Colonic mucosa (tissue), 4 donors: ENCODE data around the gene MEIS3. TPM values are rescaled to one million over a fixed set of nuclear protein-coding genes. Genes with fewer than 3 reads are reported as not detected.

Experiments
- DNase-seq: peaks from one replicate; pipeline ENCODE4 v3.0.0-alpha.2; 2020
- H3K27ac ChIP-seq: fragments of 200-600 bp; one replicate; pipeline ENCODE4 v1.8.0; 2021
- H3K27me3 ChIP-seq: fragments of 200-600 bp; one replicate; pipeline ENCODE4 v1.8.0; 2021
- H3K36me3 ChIP-seq: fragments of 200-600 bp; one replicate; pipeline ENCODE4 v1.8.0; 2021
- H3K4me1 ChIP-seq: fragments of 200-600 bp; one replicate; pipeline ENCODE4 v1.8.0; 2021; ENCODE audit warnings: mild to moderate bottlenecking
- H3K4me3 ChIP-seq: fragments of 200-600 bp; one replicate; pipeline ENCODE4 v1.8.0; 2021
- H3K9ac ChIP-seq, 2 donors: one replicate each; pipeline ENCODE4 v1.7.0; 2013; ENCODE audit warnings: control low read depth in 2 of 2, low read depth in 2 of 2, low read length in 2 of 2
- H3K9me3 ChIP-seq: fragments of 200-600 bp; one replicate; pipeline ENCODE4 v1.8.0; 2021
- intact Hi-C: fragments of 100-400 bp; cut with DNase I; formaldehyde crosslinking; loops from one replicate; pipeline ENCODE4 v1.14.1; 2022
- total RNA-seq, 2 donors: library from RNA; stranded (reverse); fragmentation: NEBNext Ultra II Directional in 1 of 2; extraction: Animal tissue kit (Norgen Biotek cat#: 25700) in 1 of 2; gene quantifications; one replicate each; pipeline ENCODE4 v1.2.1, GENCODE V29; 2021
- TF ChIP-seq, protein P1 (sequence below): fragments of 200-600 bp; IDR thresholded peaks from one replicate; pipeline ENCODE4 v1.8.0; 2022; ENCODE audit warnings: antibody characterized with exemption, mild to moderate bottlenecking
- donor health status: healthy.
- donor health status: DM: no; HTN: no; CAD: no.
- donor health status: DM: no; HTN: no; CAD: no.

The MEIS3 gene
- total RNA-seq, 2 donors from 2014 or later, result 2.3 to 2.6 TPM

DNA sequence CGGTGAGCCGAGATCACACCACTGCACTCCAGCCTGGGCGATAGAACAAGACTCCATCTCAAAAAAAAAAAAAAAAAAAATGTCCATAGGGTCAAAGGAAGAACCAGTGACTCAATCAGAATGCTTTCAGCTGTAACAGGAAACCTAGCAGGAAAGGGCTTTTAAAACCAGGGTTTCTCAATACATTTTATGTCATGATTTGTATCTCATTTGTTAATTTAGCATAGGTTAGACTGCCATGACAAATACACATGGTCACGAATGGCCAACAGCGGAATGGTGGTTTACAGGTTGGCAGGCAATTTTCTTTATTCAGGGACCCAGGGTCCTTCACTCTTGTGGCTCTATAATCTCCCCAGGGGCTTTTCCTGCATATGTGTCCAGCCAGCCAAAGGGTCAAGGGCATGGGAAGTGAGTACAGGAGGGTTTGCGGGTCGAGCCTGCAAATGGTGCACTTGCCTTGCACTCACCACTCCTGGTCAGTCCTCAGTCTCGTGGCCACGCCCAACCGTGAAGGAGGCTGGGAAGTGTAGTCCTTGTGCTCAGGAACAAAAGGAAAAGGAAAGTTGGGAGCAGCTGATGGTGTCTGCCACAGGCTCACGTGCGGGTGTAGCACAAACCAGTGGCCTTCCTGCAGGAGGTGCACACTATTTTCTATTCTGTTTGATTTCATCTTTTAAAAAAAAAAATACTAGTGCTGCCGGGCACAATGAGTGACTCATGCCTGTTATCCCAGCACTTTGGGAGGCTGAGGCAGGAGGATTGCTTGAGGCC lies 55.4 kb downstream of the MEIS3 start:
- H3K4me3 ChIP-seq, result no peak overlapping the region

DNA sequence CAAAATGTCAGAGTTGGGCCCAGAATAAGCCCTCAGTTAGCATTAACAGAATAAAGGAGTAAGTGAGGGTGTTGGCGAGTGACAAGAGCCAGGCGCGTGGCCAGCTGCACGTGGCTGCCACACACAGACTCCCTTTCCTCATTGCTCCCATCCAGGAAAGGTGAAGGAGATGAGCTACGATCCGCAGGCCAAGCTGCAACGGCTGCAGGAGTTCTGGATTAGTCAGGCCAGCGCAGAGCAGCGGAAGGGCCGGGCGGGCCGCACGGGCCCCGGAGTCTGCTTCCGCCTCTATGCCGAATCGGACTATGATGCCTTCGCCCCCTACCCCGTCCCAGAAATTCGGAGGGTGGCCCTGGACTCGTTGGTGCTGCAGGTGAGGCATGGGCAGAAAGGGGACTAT lies 57.0 kb downstream of the MEIS3 start:
- Histone ChIP-seq H3K9me3 (no peaks in the 10 kb centered on the region), H3K9ac (no peak overlapping the region), H3K4me1 (no peaks in the 10 kb centered on the region), H3K4me3 (no peak overlapping the region), H3K27ac (no peak overlapping the region), H3K27me3 (no peaks in the 10 kb centered on the region), H3K36me3 (peaks cover 5% of the 10 kb centered on the region)
- TF ChIP-seq, protein P1, sequence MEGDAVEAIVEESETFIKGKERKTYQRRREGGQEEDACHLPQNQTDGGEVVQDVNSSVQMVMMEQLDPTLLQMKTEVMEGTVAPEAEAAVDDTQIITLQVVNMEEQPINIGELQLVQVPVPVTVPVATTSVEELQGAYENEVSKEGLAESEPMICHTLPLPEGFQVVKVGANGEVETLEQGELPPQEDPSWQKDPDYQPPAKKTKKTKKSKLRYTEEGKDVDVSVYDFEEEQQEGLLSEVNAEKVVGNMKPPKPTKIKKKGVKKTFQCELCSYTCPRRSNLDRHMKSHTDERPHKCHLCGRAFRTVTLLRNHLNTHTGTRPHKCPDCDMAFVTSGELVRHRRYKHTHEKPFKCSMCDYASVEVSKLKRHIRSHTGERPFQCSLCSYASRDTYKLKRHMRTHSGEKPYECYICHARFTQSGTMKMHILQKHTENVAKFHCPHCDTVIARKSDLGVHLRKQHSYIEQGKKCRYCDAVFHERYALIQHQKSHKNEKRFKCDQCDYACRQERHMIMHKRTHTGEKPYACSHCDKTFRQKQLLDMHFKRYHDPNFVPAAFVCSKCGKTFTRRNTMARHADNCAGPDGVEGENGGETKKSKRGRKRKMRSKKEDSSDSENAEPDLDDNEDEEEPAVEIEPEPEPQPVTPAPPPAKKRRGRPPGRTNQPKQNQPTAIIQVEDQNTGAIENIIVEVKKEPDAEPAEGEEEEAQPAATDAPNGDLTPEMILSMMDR, result no peak
- intact Hi-C loops, result no loop called here
- no peak for DNase-seq

More for the DNA sequence above, 55.4 kb downstream of the MEIS3 start:
- TF ChIP-seq, protein P1, result no peak
- Histone ChIP-seq H3K9me3 (no peaks in the 10 kb centered on the region), H3K27ac (no peak overlapping the region), H3K4me1 (no peaks in the 10 kb centered on the region), H3K9ac (no peak overlapping the region), H3K36me3 (peaks cover 5% of the 10 kb centered on the region), H3K27me3 (no peaks in the 10 kb centered on the region)
- intact Hi-C loops, result no loop called here
- DNase-seq, result no peak

- no peaks in the 10 kb centered on the region for H3K27me3 ChIP-seq
- DNase-seq, result no peak
- intact Hi-C loops, result no loop called here
- TF ChIP-seq, protein P1, result no peak
- H3K4me3 ChIP-seq, result no peak overlapping the region
- peaks cover 12% of the 10 kb centered on the region for H3K36me3 ChIP-seq
- no peak overlapping the region for H3K9ac ChIP-seq
- no peaks in the 10 kb centered on the region for H3K9me3 ChIP-seq
- H3K4me1 ChIP-seq, result no peaks in the 10 kb centered on the region
- H3K27ac ChIP-seq, result no peak overlapping the region
Measured at GRCh38 chr19:47358936-47359335, 60.4 kb downstream of the MEIS3 start.

- intact Hi-C loops, result no loop called here
- Histone ChIP-seq H3K27me3 (no peaks in the 10 kb centered on the region), H3K4me3 (no peak overlapping the region), H3K36me3 (peaks cover 12% of the 10 kb centered on the region), H3K27ac (no peak overlapping the region), H3K9me3 (no peaks in the 10 kb centered on the region), H3K9ac (no peak overlapping the region), H3K4me1 (peaks cover 3% of the 10 kb centered on the region)
- DNase-seq, result no peak
- TF ChIP-seq, protein P1, result no peak
Measured at GRCh38 chr19:47357788-47358680, 61.3 kb downstream of the MEIS3 start.

DNA sequence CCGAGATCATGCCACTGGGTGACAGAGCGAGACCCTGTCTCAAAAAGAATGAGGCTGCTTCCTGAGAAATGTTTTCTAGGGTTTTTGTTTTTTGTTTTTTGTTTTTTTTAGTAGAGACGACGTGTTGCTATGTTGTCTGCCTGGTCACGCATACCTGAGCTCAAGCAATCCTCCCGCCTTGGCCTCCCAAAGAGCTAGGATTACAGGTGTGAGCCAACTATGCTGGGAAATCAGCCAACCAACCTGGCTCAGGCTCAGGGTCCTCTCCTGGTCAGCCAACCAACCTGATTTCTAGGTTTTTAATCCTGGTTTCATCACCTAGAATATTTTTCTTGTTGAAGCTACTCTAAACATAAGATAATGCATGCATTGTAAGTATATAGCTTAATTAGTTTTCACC lies 62.4 kb downstream of the MEIS3 start:
- Histone ChIP-seq H3K9ac (no peak overlapping the region), H3K27ac (no peak overlapping the region), H3K9me3 (no peaks in the 10 kb centered on the region), H3K4me1 (peaks cover 3% of the 10 kb centered on the region), H3K36me3 (peaks cover 12% of the 10 kb centered on the region), H3K27me3 (no peaks in the 10 kb centered on the region), H3K4me3 (no peak overlapping the region)
- DNase-seq, result no peak
- intact Hi-C loops, result no loop called here
- TF ChIP-seq, protein P1, result no peak
